HG03139 (cell line): ENCODE results near the gene SSTR3.
"Not testable (repeated sequence)": the region's sequence is repeated elsewhere in the genome, so short reads cannot be mapped to it uniquely, and the experiment has no call there.

Source experiments
- ATAC-seq: cut with Tn5 transposase; IDR thresholded peaks from one replicate; pipeline ENCODE4 v1.9.1; 2021; ENCODE audit not compliant: unreplicated experiment

Gene SSTR3

GRCh38 chr22:37212174-37212906, at the start of gene SSTR3:
Gene SSTR3, minus strand, starts transcription at chr22:37212477. Its CDS starts 4,674 bp downstream, at chr22:37207803.
- no peak for ATAC-seq

DNA sequence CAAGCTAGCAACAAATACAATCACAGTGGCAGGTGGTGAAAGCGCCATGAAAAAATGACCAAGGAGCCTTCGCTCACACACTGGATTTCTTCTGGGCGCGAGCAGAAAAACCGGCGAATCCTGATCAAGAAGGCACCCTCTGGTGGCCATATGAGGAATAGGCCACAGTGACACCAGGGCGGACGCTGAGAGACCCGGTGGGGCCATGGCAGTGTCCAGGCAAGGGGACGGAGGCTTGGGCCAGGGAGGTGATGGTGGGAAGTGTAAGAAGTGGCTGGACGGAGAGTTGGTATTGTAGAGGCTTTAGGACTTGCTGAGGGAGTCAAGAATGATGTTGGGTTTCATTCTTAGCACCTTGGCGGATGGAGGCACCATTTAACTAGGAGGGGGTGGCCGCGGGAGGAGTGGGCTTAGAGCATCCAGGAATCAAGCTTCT, 48.6 kb upstream of the SSTR3 start:
- no peak for ATAC-seq

GRCh38 chr22:37260155-37260795, 48.0 kb upstream of the SSTR3 start:
- no peak for ATAC-seq

DNA sequence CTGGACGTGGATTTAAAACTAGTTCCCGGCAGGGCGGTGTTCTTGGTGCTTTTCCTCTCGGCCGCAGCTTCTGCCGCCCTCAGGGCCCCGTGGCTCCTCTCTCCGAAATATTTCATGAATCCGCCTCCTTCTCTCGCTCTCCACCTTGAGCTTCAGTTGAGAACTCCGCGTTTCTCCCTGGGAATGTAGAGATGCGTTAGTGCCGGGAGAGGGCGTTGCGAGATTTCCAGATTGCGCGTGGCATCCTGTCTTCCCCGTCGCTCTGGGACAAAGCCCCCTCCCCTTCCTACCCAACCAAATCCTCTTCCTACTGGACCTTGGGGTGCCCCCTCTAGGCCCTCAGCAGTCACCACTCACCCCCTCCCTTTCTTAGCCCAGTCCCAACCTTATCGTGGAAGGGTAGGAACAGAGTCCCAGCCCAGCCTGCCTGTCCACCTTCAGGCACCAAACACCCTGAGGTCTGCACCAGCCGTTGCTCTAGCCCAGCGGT, 47.3 kb upstream of the SSTR3 start:
- no peak for ATAC-seq

DNA sequence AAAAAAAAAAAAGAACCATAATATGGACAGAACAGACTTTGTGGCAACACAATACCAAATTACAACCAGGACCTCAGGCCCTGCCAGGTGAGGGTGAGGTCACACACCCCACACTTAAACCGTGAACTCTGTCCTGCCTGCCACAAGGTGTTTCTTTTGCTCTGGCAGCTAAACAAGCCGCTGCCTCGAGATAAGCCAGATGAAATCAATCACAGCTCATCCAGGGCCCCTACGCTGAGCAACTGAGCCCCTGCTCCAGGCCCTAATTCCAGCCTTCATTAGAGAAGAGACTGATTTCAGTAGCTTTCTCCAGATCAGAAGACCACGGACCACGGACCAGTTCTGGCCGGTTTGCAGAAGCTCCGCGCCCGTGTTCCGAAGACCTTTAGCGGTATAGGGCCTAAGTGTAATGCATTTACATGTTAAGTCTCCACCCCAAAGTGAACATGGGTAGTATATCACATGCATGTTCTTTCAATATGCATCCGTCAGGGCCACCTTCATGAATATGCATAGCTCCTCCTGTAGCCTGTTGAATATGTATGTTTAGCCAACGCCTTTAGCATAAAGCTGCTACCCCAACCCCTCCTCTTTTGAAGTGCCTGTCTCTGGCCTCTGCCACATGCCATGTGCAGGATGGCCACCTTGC, 46.6 kb upstream of the SSTR3 start:
- ATAC-seq: no peak

DNA sequence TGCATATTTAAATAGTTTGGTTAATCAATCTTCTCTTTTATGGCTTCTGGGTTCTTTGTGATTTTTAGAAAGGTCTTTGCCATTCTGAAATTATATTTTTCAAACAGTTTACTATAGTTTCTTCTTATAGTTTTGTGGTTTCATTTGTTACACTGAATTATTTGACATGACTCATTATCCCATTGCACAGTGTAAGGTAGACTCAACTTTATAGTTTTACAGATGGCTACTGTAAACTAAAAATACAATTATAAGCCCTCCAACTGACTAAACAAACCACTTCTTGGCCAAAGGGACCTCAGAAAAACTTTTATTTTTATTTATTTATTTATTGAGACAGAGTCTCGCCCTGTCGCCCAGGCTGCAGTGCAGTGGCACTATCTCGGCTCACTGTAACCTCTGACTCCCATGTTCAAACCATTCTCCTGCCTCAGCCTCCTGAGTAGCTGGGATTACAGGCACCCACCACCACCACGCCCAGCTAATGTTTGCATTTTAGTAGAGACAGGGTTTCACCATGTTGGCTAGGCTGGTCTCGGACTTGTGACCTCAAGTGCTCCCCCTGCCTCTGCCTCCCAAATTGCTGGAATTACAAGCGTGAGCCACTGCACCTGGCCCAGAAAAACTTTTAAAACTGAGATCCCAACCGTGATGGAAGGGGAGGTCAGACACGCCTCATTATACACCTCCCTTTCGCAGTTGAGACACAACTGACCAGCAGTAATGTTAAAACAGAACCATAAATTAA, 45.9 kb upstream of the SSTR3 start:
- no peak for ATAC-seq

GRCh38 chr22:37256075-37256726, 43.9 kb upstream of the SSTR3 start:
- no peak for ATAC-seq

DNA sequence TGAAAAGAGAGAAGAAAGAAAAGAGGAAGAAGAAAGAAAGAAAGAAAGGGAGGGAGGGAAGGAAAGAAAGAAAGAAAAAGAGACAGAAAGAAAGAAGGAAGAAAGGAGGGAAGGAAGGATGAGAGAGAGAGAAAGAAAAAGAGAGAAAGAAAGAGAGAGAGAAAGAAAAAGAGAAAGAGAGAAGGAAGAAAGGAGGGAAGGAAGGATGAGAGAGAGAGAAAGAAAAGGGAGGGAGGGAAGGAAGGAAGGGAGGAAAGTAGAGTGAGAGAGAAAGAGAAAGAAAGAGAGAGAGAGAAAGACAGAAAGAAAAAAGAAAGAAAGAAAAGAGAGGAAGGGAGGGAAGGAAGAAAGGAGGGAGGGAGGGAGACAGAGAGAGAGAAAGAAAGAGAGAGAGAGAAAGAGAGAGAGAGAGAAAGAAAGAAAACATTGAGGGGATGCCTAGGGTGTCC, 43.3 kb upstream of the SSTR3 start:
- no peak for ATAC-seq

DNA sequence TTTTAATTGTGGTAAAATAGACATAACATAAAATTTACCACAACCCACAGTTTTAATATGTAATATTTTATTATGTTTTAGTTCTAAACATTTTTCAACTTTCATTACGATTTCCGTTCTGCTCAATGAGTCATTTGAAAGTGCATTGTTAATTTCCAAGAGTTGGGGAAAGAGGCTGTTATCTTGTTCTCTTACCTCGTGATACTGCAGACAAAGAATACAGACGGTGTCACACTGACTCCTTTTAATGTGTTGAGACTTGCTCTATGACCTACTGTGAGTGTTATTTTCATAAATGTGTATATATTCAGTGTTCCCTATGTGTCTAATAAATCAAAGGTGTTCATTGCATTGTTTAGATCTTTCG, 42.6 kb upstream of the SSTR3 start:
- ATAC-seq: no peak

GRCh38 chr22:37254209-37254866, 42.1 kb upstream of the SSTR3 start:
- no peak for ATAC-seq

DNA sequence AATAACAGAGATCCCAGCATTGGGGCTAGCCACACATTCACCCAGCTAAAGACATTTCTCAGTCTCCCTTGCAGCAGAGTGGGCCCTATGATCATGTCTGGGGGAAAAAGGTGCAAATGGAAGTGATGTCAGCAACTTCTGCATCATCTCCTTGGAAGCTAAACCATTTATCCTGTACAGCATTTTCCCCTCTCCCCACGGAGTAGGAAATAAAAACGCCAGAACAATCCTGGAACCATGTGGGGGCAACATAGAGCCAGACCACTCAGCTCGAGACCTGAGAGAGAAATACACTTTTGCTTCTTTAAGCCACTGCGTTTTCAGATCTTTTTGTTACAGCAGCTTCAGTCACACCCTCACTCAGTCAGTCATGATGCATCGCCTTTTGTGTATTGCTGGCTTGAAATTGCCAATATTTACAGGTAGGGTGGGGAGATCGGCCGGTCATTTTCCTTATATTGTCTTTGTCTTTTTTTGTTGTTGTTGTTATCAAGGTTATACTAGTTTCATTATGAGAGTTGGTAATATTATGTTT, 40.9 kb upstream of the SSTR3 start:
- ATAC-seq: no peak

DNA sequence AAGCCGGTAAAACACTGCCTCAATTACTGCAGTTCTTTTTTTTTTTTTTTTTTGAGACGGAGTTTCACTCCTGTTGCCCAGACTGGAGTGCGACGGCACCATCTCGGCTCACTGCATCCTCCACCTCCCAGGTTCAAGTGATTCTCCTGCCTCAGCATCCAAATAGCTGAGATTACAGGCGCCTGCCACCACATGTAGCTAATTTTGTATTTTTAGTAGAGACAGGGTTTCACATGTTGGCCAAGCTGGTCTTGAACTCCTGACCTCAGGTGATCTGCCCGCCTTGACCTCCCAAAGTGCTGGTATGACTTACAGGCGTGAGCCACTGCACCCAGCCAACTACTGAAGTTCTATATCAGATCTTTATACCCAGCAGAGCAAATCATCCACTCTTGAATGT, 39.6 kb upstream of the SSTR3 start:
- ATAC-seq: not testable (repeated sequence)

DNA sequence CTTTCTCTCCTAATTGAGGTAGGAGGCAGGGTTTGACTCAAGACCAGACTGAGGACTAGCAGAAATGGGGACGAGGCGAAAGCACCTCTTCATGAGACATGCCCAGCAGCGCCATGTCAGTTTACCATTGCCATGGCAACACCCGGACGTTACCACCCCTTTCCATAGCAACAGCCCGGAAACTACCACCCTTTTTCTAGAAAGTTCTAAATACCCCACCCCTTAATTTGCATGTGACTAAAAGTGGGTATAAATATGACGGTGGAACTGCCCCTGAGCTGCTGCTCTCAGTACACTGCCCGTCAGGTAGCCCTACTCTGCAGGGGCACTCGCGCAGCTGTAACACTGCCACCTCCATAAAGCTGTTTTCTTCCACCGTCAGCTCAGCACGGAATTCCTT, 37.7 kb upstream of the SSTR3 start:
- ATAC-seq: no peak

- no peak for ATAC-seq
Observed at GRCh38 chr22:37248251-37248650, 36.0 kb upstream of the SSTR3 start.

- no peak for ATAC-seq
Observed at GRCh38 chr22:37245740-37246139, 33.5 kb upstream of the SSTR3 start.

- ATAC-seq: no peak
Observed at GRCh38 chr22:37244922-37245722, 32.8 kb upstream of the SSTR3 start.

DNA sequence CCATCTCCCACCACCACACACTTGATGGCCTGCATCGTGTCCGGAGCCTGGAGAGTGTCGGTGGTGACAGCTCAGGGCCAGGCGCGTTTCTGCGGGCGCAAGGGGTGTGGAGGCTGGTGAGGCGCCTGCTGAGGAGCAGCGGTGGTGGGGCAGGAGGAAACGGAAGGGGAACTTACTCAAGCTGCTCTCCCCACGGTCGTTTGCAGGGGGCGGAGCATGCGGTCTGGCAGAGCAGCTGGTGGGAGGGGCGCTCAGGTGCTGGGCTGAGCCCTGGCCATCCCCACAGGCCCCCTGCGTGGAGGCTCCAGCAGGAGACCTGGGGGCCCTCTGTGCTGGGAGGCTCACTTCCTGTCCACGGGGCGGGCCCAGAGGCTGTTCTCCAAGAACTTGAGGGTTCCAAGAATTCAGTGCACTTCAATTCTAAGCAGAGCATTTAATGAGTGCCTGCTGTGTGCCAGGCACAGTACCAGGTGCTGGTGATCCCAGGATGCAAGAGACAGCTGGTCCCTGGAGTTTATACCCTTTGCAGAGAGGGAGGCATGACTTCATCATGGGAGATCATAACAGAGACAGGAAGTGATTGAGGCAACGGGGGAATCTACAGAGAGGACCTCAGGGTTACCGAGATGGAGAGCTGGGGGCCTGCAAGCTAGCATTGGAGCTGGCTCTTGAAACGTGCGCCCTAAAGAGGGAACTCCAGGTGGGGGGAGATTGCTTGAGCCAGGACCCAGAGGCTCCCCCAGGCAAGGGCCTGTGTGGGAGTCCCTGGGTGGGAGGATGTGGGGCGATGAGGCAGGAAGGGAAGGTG, 32.0 kb upstream of the SSTR3 start, which contains the start of gene RAC2:
Gene RAC2, minus strand, starts transcription at position 156 of the 808 bp plus-strand sequence. Its CDS starts 121 bp downstream, at position 35.
- ATAC-seq: peak; percentile 33
